Medulla oblongata (tissue), 1 donor: ENCODE data around the gene DSCAM.
"Not testable (repeated sequence)": the region's sequence is repeated elsewhere in the genome, so short reads cannot be mapped to it uniquely, and the experiment has no call there.

Experiments used
- DNase-seq: peaks from one replicate; pipeline ENCODE4 v3.0.0-alpha.2; 2015; ENCODE audit errors: extremely low spot score

Gene DSCAM

GRCh38 chr21:40320718-40321117, 526.2 kb downstream of the DSCAM start:
- DNase-seq, result not testable (repeated sequence)

- DNase-seq, result no peak
Measured at GRCh38 chr21:40318371-40318770, 528.6 kb downstream of the DSCAM start.

GRCh38 chr21:40316104-40316503, 530.9 kb downstream of the DSCAM start:
- no peak for DNase-seq

- DNase-seq, result no peak
Measured at GRCh38 chr21:40315626-40316025, 531.3 kb downstream of the DSCAM start.

GRCh38 chr21:40313260-40313659, 533.7 kb downstream of the DSCAM start:
- DNase-seq, result no peak

GRCh38 chr21:40300300-40300699, 546.7 kb downstream of the DSCAM start:
- DNase-seq, result no peak

- DNase-seq, result no peak
Measured at GRCh38 chr21:40299451-40299850, 547.5 kb downstream of the DSCAM start.

- DNase-seq, result no peak
Measured at GRCh38 chr21:40294345-40294744, 552.6 kb downstream of the DSCAM start.

- no peak for DNase-seq
Measured at GRCh38 chr21:40291560-40291959, 555.4 kb downstream of the DSCAM start.

GRCh38 chr21:40284409-40284808, 562.5 kb downstream of the DSCAM start:
- no peak for DNase-seq

- no peak for DNase-seq
Measured at GRCh38 chr21:40282912-40283886, 563.8 kb downstream of the DSCAM start.

- no peak for DNase-seq
Measured at GRCh38 chr21:40278345-40278744, 568.6 kb downstream of the DSCAM start.

GRCh38 chr21:40276001-40276400, 571.0 kb downstream of the DSCAM start:
- DNase-seq, result no peak

- no peak for DNase-seq
Measured at GRCh38 chr21:40272037-40272436, 574.9 kb downstream of the DSCAM start.

GRCh38 chr21:40271164-40271563, 575.8 kb downstream of the DSCAM start:
- no peak for DNase-seq

GRCh38 chr21:40270047-40270446, 576.9 kb downstream of the DSCAM start:
- no peak for DNase-seq

GRCh38 chr21:40269239-40269638, 577.7 kb downstream of the DSCAM start:
- no peak for DNase-seq

GRCh38 chr21:40258456-40258855, 588.5 kb downstream of the DSCAM start:
- not testable (repeated sequence) for DNase-seq

- no peak for DNase-seq
Measured at GRCh38 chr21:40257342-40257741, 589.6 kb downstream of the DSCAM start.

GRCh38 chr21:40255518-40256444, 591.2 kb downstream of the DSCAM start:
- DNase-seq, result no peak

- DNase-seq, result peak; percentile 7
Measured at GRCh38 chr21:40254540-40255465, 592.2 kb downstream of the DSCAM start.
